GM12874 (cell line): Measurements from ENCODE around the gene PLCB4.

Experiments
- TF ChIP-seq, protein P1 (sequence below): IDR thresholded peaks from 2 replicates; pipeline ENCODE4 v1.5.1; 2011; ENCODE audit warnings: low read depth, mild to moderate bottlenecking, control low read depth, low read length, moderate library complexity; ENCODE audit not compliant: insufficient read depth

Gene PLCB4

DNA sequence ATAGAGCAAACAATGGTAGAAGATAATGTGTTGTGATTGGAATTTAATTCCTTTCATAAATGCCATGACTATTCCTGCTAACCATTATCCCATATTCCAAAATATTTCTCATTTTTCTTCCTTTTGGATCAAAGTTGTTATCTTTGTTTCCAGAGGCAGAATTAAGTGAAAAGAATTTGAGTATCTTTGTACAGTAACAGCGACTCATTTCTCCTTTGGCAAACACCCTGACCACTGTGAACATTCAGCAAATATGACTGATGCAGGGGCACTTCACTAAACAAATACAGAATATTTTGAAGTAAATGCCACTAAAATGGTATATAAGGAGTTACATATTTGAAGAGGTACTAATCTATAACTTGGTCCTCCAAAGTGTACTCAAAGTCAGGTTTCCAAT lies 340.5 kb downstream of the PLCB4 start:
- TF ChIP-seq, protein P1, sequence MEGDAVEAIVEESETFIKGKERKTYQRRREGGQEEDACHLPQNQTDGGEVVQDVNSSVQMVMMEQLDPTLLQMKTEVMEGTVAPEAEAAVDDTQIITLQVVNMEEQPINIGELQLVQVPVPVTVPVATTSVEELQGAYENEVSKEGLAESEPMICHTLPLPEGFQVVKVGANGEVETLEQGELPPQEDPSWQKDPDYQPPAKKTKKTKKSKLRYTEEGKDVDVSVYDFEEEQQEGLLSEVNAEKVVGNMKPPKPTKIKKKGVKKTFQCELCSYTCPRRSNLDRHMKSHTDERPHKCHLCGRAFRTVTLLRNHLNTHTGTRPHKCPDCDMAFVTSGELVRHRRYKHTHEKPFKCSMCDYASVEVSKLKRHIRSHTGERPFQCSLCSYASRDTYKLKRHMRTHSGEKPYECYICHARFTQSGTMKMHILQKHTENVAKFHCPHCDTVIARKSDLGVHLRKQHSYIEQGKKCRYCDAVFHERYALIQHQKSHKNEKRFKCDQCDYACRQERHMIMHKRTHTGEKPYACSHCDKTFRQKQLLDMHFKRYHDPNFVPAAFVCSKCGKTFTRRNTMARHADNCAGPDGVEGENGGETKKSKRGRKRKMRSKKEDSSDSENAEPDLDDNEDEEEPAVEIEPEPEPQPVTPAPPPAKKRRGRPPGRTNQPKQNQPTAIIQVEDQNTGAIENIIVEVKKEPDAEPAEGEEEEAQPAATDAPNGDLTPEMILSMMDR: no peak

DNA sequence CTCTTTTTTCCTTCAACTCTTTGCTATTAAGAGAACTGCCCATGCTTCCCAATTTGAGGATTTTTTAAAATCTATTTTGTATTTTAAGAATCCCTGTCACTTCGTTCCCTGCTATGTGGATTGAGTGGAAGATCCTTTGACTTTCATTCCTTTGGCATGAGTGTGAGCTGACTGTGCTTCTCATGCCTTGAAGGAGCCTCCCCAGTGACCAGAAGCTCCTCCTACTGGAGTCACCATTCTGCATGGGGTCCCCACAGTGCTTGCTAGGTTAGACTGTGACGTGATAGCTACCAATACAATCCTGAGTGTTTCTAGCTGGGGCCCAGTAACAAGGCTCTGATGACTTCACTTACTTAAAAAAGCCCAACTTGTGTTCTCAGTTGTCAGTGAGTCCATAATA lies 341.1 kb downstream of the PLCB4 start:
- TF ChIP-seq, protein P1: no peak

DNA sequence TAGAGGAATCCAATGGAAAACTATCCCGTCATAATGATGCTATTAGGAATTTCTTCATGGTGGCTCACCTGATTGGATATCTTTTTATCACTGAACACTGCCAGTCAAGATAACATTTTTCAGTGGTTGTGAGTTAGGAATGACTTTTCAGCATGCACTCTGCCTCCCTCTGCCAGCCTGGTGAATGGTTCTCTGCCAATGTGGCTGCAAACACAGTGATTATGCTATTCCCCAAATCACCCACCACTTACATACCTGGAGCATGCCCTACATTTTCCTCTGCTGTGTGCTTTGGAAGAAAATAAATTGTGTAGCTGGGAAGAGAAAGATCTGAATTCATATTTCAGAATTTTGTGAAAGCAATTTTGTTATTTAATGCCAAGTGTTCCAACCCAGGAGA lies 342.9 kb downstream of the PLCB4 start:
- TF ChIP-seq, protein P1: no peak

DNA sequence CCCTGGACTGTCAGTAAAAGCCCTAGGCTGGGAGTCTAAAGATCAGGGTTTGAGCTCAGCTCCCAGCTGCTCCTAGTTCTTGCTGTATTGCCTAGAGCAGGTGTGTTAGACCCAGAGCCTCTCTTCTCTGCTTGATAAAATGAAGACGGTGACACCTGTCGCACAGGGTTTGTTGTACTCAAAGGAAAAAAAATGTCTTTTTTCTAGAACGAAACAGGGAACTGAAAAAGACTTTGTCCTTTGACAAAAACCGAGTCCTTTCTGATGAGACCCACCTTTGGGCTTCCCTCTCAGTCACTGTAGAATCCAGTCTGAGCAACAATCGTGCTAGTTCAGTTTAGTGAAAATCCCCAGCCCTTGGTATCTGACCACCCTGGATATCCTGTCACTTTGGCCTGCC lies 343.4 kb downstream of the PLCB4 start:
- TF ChIP-seq, protein P1: no peak

DNA sequence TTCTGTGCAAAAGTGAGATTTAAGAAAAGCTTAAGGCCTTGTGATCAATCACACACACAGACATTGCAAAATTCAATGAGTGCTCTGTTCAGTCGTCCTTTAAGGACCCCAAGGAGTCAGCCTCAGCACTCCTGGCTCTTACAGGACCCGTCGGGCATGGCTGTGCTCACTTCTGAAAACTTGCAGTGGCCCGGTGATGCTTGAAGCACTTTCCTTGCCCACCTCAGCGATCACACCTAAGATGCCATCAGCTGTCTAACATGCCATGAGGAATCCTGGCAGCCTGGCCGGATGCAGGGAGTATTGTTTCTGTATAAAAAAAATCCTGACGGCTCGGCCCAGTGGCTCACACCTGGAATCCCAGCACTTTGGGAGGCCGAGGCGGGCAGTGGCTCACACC lies 344.1 kb downstream of the PLCB4 start:
- TF ChIP-seq, protein P1: no peak

DNA sequence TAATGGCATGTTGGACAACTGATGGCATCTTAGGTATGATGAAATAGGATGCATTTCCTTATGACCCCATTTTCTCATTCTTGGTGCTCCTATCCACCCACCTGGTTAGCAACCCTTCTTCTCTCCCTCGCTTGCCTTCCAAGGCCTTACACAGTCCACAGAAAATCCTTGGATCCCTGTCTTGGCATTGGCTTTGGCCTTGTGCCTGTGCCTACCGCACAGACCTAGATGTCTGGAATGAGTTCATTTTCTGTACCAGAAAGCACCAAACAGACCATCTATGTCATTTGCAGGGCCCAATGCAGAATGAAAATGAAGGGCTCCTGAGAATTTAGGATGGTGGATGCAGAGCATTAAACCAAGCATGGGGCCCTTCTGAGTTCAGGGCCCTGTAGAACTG lies 346.5 kb downstream of the PLCB4 start:
- TF ChIP-seq, protein P1: no peak

DNA sequence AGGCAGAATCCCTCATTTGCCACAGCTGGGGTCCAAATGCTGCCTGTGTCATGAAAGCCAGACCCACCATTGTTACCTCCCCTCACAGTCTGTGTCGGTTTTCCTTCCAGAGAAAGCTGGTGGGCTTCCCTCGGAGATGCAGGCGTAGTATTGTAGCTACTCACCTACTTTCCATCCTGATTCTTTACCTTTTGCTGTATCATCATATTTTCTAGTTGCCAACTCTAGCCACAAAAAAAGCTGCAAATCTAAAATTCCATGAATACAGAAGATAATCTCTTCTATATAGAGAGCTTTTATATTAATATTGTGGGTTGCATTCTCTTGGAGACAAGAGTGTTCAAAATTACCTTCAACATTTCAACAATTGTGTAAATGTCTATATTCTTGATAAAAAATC lies 347.5 kb downstream of the PLCB4 start:
- TF ChIP-seq, protein P1: no peak

DNA sequence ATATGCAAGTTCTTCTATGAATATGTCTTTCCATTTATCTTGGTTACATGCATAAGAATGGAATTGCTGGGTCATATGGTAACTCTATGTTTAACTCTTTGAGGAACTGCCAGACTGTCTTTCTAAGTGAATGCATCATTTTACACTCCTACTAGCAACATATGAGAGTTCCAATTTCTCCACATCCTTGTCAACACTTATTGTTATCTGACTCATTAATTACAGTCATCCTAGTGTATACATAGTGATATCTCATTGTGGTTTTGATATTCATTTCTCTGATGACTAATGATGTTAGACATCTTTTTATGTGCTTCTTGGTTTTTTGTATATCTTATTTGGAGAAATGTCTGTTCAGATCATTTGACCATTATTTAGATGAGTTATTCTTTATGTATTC lies 348.8 kb downstream of the PLCB4 start:
- TF ChIP-seq, protein P1: no peak
